Colonic mucosa (tissue), 4 donors: ENCODE measurements around the gene SIPA1. TPM values are rescaled to one million over a fixed set of nuclear protein-coding genes. Genes with fewer than 3 reads are reported as not detected.

Experiments
- DNase-seq: peaks from one replicate; pipeline ENCODE4 v3.0.0-alpha.2; 2020
- H3K27ac ChIP-seq: fragments of 200-600 bp; one replicate; pipeline ENCODE4 v1.8.0; 2021
- H3K27me3 ChIP-seq: fragments of 200-600 bp; one replicate; pipeline ENCODE4 v1.8.0; 2021
- H3K36me3 ChIP-seq: fragments of 200-600 bp; one replicate; pipeline ENCODE4 v1.8.0; 2021
- H3K4me1 ChIP-seq: fragments of 200-600 bp; one replicate; pipeline ENCODE4 v1.8.0; 2021; ENCODE audit warnings: mild to moderate bottlenecking
- H3K4me3 ChIP-seq: fragments of 200-600 bp; one replicate; pipeline ENCODE4 v1.8.0; 2021
- H3K9ac ChIP-seq, 2 donors: one replicate each; pipeline ENCODE4 v1.7.0; 2013; ENCODE audit warnings: control low read depth in 2 of 2, low read depth in 2 of 2, low read length in 2 of 2
- H3K9me3 ChIP-seq: fragments of 200-600 bp; one replicate; pipeline ENCODE4 v1.8.0; 2021
- intact Hi-C: fragments of 100-400 bp; cut with DNase I; formaldehyde crosslinking; loops from one replicate; pipeline ENCODE4 v1.14.1; 2022
- total RNA-seq, 2 donors: library from RNA; stranded (reverse); fragmentation: NEBNext Ultra II Directional in 1 of 2; extraction: Animal tissue kit (Norgen Biotek cat#: 25700) in 1 of 2; gene quantifications; one replicate each; pipeline ENCODE4 v1.2.1, GENCODE V29; 2021
- TF ChIP-seq, protein P1 (sequence below): fragments of 200-600 bp; IDR thresholded peaks from one replicate; pipeline ENCODE4 v1.8.0; 2022; ENCODE audit warnings: antibody characterized with exemption, mild to moderate bottlenecking
- donor health status: healthy.
- donor health status: DM: no; HTN: no; CAD: no.
- donor health status: DM: no; HTN: no; CAD: no.

Gene SIPA1
- total RNA-seq, 2 donors from 2014 or later = 21.0 to 33.0 TPM

DNA sequence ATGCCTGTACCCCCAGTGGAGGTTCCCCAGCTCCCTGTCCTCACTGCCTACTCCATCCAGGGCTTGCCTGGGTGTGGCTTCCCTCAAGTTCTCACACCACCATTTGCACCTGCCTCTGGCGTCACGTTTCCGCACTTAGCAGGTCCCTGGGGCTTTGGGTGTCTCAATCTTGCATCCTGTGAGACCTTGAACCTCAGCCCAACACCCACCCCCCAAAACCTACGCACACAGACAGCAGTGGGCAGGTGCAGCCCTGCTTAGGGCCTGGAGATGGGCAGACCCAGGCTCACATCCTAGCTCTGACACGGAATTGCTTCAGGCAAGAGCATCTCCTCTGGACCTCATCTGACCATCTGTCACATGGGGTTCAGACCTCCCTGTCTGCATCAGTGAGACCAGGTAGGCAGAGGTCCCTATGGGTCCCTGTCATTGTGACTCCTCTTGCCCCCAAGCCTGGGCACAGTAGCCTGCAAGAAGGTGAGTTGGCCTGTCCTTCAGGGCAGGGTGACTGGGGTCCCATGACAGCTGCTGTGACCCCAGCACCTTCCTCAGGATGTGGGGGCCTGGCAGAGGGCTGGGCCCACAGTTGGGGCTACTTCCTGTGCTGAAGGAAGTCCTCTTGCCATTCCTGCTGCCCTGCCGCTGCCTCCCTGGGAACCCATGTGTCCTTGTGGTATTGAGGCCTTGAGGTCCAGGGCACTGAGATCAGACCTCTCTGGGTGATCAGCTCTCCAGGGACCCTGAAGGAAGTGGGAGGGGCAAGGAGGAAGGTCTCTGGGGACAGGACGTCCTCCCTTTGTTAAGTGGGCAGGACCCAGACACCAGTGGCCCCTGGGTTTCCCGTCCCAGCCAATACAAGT lies 2.0 kb downstream of the SIPA1 start:
- Histone ChIP-seq H3K36me3 (peaks cover 19% of the 10 kb centered on the region), H3K4me1 (peaks cover 10% of the 10 kb centered on the region), H3K9ac (peak overlapping the region; percentile 54 to 65), H3K4me3 (peak overlapping the region; percentile 69), H3K9me3 (no peaks in the 10 kb centered on the region), H3K27ac (peak overlapping the region; percentile 91), H3K27me3 (no peaks in the 10 kb centered on the region)
- TF ChIP-seq, protein P1, sequence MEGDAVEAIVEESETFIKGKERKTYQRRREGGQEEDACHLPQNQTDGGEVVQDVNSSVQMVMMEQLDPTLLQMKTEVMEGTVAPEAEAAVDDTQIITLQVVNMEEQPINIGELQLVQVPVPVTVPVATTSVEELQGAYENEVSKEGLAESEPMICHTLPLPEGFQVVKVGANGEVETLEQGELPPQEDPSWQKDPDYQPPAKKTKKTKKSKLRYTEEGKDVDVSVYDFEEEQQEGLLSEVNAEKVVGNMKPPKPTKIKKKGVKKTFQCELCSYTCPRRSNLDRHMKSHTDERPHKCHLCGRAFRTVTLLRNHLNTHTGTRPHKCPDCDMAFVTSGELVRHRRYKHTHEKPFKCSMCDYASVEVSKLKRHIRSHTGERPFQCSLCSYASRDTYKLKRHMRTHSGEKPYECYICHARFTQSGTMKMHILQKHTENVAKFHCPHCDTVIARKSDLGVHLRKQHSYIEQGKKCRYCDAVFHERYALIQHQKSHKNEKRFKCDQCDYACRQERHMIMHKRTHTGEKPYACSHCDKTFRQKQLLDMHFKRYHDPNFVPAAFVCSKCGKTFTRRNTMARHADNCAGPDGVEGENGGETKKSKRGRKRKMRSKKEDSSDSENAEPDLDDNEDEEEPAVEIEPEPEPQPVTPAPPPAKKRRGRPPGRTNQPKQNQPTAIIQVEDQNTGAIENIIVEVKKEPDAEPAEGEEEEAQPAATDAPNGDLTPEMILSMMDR = no peak
- intact Hi-C loops = no loop called here
- DNase-seq = no peak

DNA sequence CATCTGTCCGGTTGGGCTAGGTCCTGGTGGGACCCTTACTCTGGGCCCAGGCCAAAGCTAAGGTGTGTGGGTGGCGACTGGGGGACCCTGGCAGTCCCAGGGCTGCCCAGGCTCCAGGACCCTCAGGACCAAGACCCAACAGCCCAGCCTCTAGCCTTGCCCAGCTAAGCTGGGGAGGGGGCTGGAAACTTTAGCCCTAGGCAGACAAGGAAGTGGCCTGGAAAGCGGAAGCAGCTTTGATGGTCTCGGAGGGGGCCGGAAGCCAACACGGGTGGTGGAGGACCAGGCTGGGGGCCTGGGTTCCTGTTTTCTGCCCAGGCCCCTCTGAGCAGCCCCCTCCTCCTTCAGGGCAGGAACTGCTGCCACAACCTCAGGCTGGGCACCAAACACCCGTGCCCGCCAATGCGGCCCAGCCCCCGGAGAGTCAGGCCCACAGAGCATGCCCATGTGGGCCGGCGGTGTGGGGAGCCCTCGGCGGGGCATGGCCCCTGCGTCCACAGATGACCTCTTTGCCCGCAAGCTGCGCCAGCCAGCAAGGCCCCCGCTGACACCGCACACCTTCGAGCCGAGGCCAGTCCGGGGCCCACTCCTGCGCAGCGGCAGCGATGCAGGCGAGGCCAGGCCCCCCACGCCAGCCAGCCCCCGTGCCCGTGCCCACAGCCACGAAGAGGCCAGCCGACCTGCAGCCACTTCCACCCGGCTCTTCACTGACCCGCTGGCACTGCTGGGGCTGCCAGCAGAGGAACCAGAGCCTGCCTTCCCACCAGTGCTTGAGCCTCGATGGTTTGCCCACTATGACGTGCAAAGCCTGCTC lies 2.8 kb downstream of the SIPA1 start:
- peak; percentile 52 for DNase-seq
- H3K36me3 ChIP-seq = peaks cover 11% of the 10 kb centered on the region

DNA sequence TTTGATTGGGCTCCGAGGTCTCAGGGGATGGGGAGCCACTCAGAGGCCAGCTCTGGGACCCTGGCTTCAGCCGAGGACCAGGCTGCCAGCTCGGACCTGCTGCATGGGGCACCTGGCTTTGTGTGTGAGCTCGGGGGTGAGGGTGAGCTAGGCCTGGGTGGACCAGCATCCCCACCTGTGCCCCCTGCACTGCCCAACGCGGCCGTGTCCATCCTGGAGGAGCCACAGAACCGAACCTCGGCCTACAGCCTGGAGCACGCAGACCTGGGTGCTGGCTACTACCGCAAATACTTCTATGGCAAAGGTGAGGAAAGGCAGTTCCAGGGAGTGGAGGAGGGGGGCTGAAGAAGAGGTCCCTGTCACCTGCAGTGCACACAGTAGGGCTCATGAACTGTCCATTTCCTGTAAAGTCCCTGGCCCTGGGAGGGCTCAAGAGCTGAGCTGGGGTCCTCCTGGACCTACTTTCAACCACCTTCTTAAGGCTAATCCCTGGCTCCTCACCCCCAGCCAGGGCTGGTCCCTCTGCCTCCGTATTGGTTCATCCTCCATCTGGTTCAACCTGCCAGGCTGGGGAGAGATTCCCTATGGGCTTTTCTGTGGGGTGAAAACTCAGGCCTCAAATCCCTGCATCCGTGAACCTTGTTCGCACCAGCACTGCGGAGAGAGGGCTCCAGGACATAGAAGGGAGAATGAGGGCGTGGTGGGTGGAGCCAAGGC lies 3.6 kb downstream of the SIPA1 start:
- Histone ChIP-seq H3K9ac (peak overlapping the region in 1 of 2 donors; percentile 55), H3K36me3 (peaks cover 6% of the 10 kb centered on the region), H3K4me3 (peak overlapping the region; percentile 26), H3K27ac (peak overlapping the region; percentile 91), H3K4me1 (peaks cover 10% of the 10 kb centered on the region), H3K9me3 (no peaks in the 10 kb centered on the region), H3K27me3 (no peaks in the 10 kb centered on the region)
- no peak for DNase-seq
- TF ChIP-seq, protein P1 = no peak
- intact Hi-C loops = no loop called here

More for the DNA sequence above, 2.8 kb downstream of the SIPA1 start:
- Histone ChIP-seq H3K4me1 (peaks cover 10% of the 10 kb centered on the region), H3K9ac (peak overlapping the region; percentile 54 to 65), H3K27ac (peak overlapping the region; percentile 91), H3K27me3 (no peaks in the 10 kb centered on the region), H3K9me3 (no peaks in the 10 kb centered on the region), H3K4me3 (peak overlapping the region; percentile 26)
- intact Hi-C loops = no loop called here
- TF ChIP-seq, protein P1 = no peak

DNA sequence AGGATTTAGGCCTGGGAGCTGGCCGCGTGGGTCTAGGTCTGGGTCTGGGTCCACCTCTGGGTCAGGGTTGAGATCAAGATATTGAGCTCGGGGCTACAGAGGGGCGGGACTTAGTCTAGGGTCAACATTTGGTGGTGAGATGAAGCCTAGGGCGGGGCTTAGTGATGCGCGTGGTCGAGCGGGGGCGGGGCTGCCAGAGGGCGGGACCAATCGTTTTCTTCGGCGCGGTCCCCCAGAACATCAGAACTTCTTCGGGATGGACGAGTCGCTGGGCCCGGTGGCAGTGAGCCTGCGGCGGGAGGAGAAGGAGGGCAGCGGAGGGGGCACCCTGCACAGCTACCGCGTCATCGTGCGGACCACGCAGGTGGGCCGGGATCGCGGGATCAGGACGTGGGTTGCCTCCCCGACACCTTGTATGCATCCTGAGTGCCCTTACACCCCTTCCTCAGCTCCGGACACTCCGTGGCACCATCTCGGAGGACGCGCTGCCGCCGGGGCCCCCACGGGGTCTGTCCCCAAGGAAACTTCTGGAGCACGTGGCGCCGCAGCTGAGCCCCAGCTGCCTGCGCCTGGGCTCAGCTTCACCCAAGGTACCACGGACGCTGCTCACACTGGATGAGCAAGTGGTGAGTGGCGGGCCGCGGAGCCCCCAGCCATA lies 4.2 kb downstream of the SIPA1 start:
- Histone ChIP-seq H3K27ac (no peak overlapping the region), H3K4me3 (no peak overlapping the region)

More for the DNA sequence above, 4.2 kb downstream of the SIPA1 start:
- intact Hi-C loops = no loop called here
- TF ChIP-seq, protein P1 = no peak
- Histone ChIP-seq H3K9ac (no peak overlapping the region), H3K4me1 (peaks cover 7% of the 10 kb centered on the region), H3K27me3 (no peaks in the 10 kb centered on the region), H3K9me3 (no peaks in the 10 kb centered on the region), H3K36me3 (no peaks in the 10 kb centered on the region)
- DNase-seq = no peak
